GM23338 (cell line): ENCODE measurements around the gene SMOC2. TPM values are rescaled to one million over a fixed set of nuclear protein-coding genes. Genes with fewer than 3 reads are reported as not detected.

ENCODE experiments used
- ATAC-seq: fragments of 200-7000 bp; cut with Tn5 transposase; 3 replicates; pipeline ENCODE4 v1.9.1; 2020
- DNase-seq: peaks from one replicate; pipeline ENCODE4 v3.0.0-alpha.2; 2015; ENCODE audit warnings: low spot score
- H2AFZ ChIP-seq: fragments of 200-600 bp; sonication (generic); 2 replicates; pipeline ENCODE4 v1.8.0; 2016; ENCODE audit warnings: antibody characterized with exemption, mild to moderate bottlenecking, moderate library complexity
- H3F3A ChIP-seq: fragments of 200-600 bp; sonication (generic); replicated peaks from 2 replicates; pipeline ENCODE4 v1.8.0; 2017; ENCODE audit warnings: antibody characterized with exemption, mixed run types, low read depth
- H3K27ac ChIP-seq: fragments of 200-600 bp; sonication (generic); 2 replicates; pipeline ENCODE4 v1.6.1; 2016; ENCODE audit warnings: low read depth
- H3K27me3 ChIP-seq: fragments of 200-600 bp; sonication (generic); 2 replicates; pipeline ENCODE4 v1.8.0; 2016; ENCODE audit warnings: mild to moderate bottlenecking, mixed run types, moderate library complexity; ENCODE audit not compliant: insufficient read depth
- H3K36me3 ChIP-seq: fragments of 200-600 bp; sonication (generic); 2 replicates; pipeline ENCODE4 v1.8.0; 2016; ENCODE audit warnings: mild to moderate bottlenecking; ENCODE audit not compliant: insufficient read depth
- H3K4me1 ChIP-seq: fragments of 200-600 bp; sonication (generic); 2 replicates; pipeline ENCODE4 v1.8.0; 2016; ENCODE audit warnings: mild to moderate bottlenecking, moderate library complexity; ENCODE audit not compliant: insufficient read depth
- H3K4me2 ChIP-seq: fragments of 200-600 bp; sonication (generic); 2 replicates; pipeline ENCODE4 v1.7.1; 2017; ENCODE audit warnings: mixed run types
- H3K4me3 ChIP-seq: fragments of 200-600 bp; sonication (generic); 2 replicates; pipeline ENCODE4 v1.6.1; 2016; ENCODE audit warnings: mixed run types
- H3K79me2 ChIP-seq: fragments of 200-600 bp; sonication (generic); replicated peaks from 2 replicates; pipeline ENCODE4 v1.8.0; 2017; ENCODE audit warnings: mild to moderate bottlenecking; ENCODE audit not compliant: insufficient read depth
- H3K9me2 ChIP-seq: fragments of 200-600 bp; sonication (generic); 2 replicates; pipeline ENCODE4 v1.8.0; 2017; ENCODE audit not compliant: insufficient read depth
- H4K20me1 ChIP-seq: fragments of 200-600 bp; sonication (generic); replicated peaks from 2 replicates; pipeline ENCODE4 v1.8.0; 2017; ENCODE audit warnings: mild to moderate bottlenecking; ENCODE audit not compliant: insufficient read depth
- H3K27ac Mint-ChIP-seq: 2 replicates; pipeline ENCODE4 v1.8.0; 2020; ENCODE audit warnings: inconsistent platforms, mild to moderate bottlenecking, moderate library complexity, mixed read lengths
- H3K27me3 Mint-ChIP-seq: 3 replicates; pipeline ENCODE4 v1.8.0; 2022; ENCODE audit warnings: low read depth, mild to moderate bottlenecking, moderate library complexity, mixed read lengths, inconsistent platforms; ENCODE audit not compliant: insufficient read depth, poor library complexity
- H3K36me3 Mint-ChIP-seq: 3 replicates; pipeline ENCODE4 v1.8.0; 2021; ENCODE audit warnings: low read depth, mild to moderate bottlenecking, inconsistent platforms, moderate library complexity, mixed read lengths
- H3K4me1 Mint-ChIP-seq: 3 replicates; pipeline ENCODE4 v1.8.0; 2020; ENCODE audit warnings: mild to moderate bottlenecking, inconsistent platforms, mixed read lengths
- H3K4me3 Mint-ChIP-seq: 3 replicates; pipeline ENCODE4 v1.8.0; 2021; ENCODE audit warnings: moderate library complexity, mild to moderate bottlenecking, inconsistent platforms, mixed read lengths
- H3K9me3 Mint-ChIP-seq: 3 replicates; pipeline ENCODE4 v1.8.0; 2020; ENCODE audit warnings: moderate library complexity, mild to moderate bottlenecking, inconsistent platforms, mixed read lengths
- CREB1 ChIP-seq: fragments of 250-450 bp; sonication (Bioruptor Pico); IDR thresholded peaks from 2 replicates; pipeline ENCODE4 v1.5.0; 2020; ENCODE audit warnings: low read depth, mild to moderate bottlenecking, moderate library complexity
- EZH2 ChIP-seq: fragments of 200-600 bp; sonication (generic); IDR thresholded peaks from one replicate; pipeline ENCODE4 v1.8.0; 2017; ENCODE audit warnings: antibody characterized with exemption, mild to moderate bottlenecking, low read depth; ENCODE audit not compliant: unreplicated experiment
- JUNB ChIP-seq: IDR thresholded peaks from one replicate; pipeline ENCODE4 v1.6.1; 2016; ENCODE audit warnings: antibody characterized with exemption; ENCODE audit not compliant: unreplicated experiment
- NANOG ChIP-seq: IDR thresholded peaks from 2 replicates; pipeline ENCODE4 v1.6.1; 2016; ENCODE audit warnings: antibody characterized with exemption, borderline replicate concordance
- ZNF114 ChIP-seq: fragments of 250-450 bp; sonication (Bioruptor Pico); IDR thresholded peaks from 2 replicates; pipeline ENCODE4 v1.5.0; 2020; ENCODE audit warnings: mild to moderate bottlenecking, moderate library complexity
- polyA plus RNA-seq: library from polyadenylated mRNA; unstranded; fragments of >200 nt; fragmentation: Nextera tagmentation; extraction: Ambion mirVana; gene quantifications from 2 replicates; pipeline ENCODE4 v1.2.1, GENCODE V29; 2016
- total RNA-seq: library from RNA; depleted of rRNA; stranded (reverse); fragments of >200 nt; shearing (Covaris generic); gene quantifications from 2 replicates; pipeline ENCODE4 v1.2.3, GENCODE V29; 2014
- TF ChIP-seq, protein P1 (sequence below): IDR thresholded peaks from 2 replicates; pipeline ENCODE4 v1.6.1; 2016; ENCODE audit warnings: antibody characterized with exemption
- TF ChIP-seq, protein P2 (sequence below), 2 experiments: fragments of 200-600 bp in 1 of 2; sonication (generic) in 1 of 2; conservative IDR thresholded peaks; 2 replicates each; pipeline versions ENCODE4 v1.5.1 to v1.6.1; 2016 to 2017; ENCODE audit warnings: antibody characterized with exemption in 2 of 2, low read depth in 2 of 2, mild to moderate bottlenecking in 2 of 2, moderate library complexity in 1 of 2
- TF ChIP-seq, protein P3 (sequence below): fragments of 250-450 bp; sonication (Bioruptor Pico); IDR thresholded peaks from 2 replicates; pipeline ENCODE4 v1.5.0; 2020; ENCODE audit warnings: mild to moderate bottlenecking, moderate library complexity

Gene SMOC2
- total and polyA plus RNA-seq, 2 experiments from 2014 or later = 4.3 to 6.5 TPM

DNA sequence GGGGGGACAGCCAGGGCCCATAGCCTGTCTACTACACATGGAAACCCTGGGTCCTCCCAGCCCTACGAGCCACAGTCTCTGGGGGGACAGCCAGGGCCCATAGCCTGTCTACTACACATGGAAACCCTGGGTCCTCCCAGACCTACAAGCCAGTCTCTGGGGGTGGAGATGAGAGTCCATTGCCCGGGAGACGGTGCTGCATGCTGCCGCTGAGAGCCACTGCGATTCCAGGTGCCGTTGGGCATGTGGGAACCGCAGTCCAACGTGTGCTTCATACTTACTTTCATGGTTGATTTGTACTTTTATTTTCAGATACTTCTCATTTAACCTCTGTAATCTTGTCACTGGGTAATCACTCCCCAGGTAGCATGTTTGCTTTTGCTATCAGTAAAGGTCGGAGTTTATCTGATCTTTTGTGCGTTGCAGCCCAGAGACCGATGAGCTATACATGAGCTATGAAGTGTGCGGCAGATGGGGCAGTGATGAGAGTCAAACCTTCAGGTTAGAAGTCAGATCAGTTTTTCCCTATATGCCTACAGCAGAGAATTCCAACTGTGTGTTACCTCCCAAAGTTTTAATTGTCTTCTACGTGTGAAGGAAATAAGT, 58.2 kb downstream of the SMOC2 start (continued):
- TF ChIP-seq, protein P1, sequence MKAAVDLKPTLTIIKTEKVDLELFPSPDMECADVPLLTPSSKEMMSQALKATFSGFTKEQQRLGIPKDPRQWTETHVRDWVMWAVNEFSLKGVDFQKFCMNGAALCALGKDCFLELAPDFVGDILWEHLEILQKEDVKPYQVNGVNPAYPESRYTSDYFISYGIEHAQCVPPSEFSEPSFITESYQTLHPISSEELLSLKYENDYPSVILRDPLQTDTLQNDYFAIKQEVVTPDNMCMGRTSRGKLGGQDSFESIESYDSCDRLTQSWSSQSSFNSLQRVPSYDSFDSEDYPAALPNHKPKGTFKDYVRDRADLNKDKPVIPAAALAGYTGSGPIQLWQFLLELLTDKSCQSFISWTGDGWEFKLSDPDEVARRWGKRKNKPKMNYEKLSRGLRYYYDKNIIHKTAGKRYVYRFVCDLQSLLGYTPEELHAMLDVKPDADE = no peak
- TF ChIP-seq NANOG = no peak
- TF ChIP-seq EZH2 = no peak
- TF ChIP-seq, protein P2, sequence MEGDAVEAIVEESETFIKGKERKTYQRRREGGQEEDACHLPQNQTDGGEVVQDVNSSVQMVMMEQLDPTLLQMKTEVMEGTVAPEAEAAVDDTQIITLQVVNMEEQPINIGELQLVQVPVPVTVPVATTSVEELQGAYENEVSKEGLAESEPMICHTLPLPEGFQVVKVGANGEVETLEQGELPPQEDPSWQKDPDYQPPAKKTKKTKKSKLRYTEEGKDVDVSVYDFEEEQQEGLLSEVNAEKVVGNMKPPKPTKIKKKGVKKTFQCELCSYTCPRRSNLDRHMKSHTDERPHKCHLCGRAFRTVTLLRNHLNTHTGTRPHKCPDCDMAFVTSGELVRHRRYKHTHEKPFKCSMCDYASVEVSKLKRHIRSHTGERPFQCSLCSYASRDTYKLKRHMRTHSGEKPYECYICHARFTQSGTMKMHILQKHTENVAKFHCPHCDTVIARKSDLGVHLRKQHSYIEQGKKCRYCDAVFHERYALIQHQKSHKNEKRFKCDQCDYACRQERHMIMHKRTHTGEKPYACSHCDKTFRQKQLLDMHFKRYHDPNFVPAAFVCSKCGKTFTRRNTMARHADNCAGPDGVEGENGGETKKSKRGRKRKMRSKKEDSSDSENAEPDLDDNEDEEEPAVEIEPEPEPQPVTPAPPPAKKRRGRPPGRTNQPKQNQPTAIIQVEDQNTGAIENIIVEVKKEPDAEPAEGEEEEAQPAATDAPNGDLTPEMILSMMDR (conservative IDR thresholded peaks at IDR 0.05; ENCODE audit: low read depth in 2 of 2) = no peak

DNA sequence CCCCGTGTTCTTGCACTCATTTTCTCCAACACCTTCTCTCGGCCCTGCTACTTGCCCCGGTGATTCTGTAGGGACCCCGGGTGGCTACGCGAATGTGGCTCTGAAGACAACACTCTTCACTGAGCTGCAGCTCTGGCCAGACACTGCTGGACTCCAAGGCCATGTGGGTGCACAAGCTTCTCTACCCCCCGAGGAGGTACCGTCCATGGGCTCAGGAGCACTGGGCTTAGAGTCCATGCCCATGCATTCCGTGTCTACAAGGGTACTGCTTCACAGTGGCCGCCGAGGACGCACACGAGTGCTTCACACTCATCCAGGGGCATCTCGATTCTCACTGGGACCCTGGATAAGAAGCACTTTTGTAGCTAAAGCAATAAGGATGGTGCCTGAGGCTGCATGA, 59.5 kb downstream of the SMOC2 start:
- Histone ChIP-seq H3K79me2 (no peaks in the 10 kb centered on the region), H3K27ac (no peak overlapping the region), H3K36me3 (no peaks in the 10 kb centered on the region), H3K4me1 (peaks cover 4% of the 10 kb centered on the region; the same call in 1 of the 2 replicates), H3K4me3 (no peak overlapping the region), H3K9me2 (no peaks in the 10 kb centered on the region; the same call in 1 of the 2 replicates), H3K4me2 (no peak overlapping the region), H4K20me1 (no peaks in the 10 kb centered on the region), H3K27me3 (no peaks in the 10 kb centered on the region), H3F3A (no peaks in the 10 kb centered on the region), H2AFZ (no peak overlapping the region)
- Mint-ChIP-seq H3K4me3 (no peak overlapping the region), H3K36me3 (peaks cover 4% of the 10 kb centered on the region; the same call in 2 of the 3 replicates), H3K27ac (no peak overlapping the region), H3K9me3 (peaks cover 5% of the 10 kb centered on the region), H3K4me1 (peaks cover 12% of the 10 kb centered on the region), H3K27me3 (peaks cover 3% of the 10 kb centered on the region)
- DNase-seq = no peak
- ATAC-seq = no peak
- TF ChIP-seq, protein P1 = no peak
- no peak for TF ChIP-seq EZH2

DNA sequence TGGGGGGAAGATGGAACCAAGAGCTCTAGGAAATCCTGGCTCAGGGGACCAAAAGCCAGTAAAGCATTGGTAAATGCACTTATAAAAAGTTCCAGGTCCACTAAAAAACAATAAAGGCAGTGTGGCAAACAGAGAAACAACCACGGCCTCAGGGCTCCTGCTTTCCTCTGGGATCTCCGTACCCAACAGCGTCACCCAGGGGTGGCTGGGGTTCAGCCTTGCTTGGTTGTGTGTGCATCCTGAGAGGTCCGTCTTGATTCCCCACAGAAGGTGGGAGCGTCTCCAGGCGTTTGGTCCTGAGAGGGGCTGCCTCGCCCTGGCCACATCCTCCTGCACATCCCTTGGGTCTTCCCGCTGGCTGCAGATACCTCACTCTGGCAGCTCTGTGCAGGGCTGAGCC, 60.6 kb downstream of the SMOC2 start:
- Histone ChIP-seq H2AFZ (no peak overlapping the region), H3K9me2 (no peaks in the 10 kb centered on the region; the same call in 1 of the 2 replicates), H3K4me3 (no peak overlapping the region), H3F3A (no peaks in the 10 kb centered on the region), H3K27me3 (no peaks in the 10 kb centered on the region), H3K27ac (no peak overlapping the region), H3K36me3 (no peaks in the 10 kb centered on the region), H3K4me1 (peaks cover 9% of the 10 kb centered on the region), H3K4me2 (no peak overlapping the region), H3K79me2 (no peaks in the 10 kb centered on the region), H4K20me1 (no peaks in the 10 kb centered on the region)
- Mint-ChIP-seq H3K4me3 (no peak overlapping the region), H3K9me3 (peaks cover 5% of the 10 kb centered on the region), H3K4me1 (peaks cover 12% of the 10 kb centered on the region), H3K27me3 (no peaks in the 10 kb centered on the region), H3K27ac (no peak overlapping the region), H3K36me3 (peaks cover 4% of the 10 kb centered on the region; the same call in 2 of the 3 replicates)
- DNase-seq (no peak), ATAC-seq (no peak)
- TF ChIP-seq JUNB (no peak), ZNF114 (CRISPR knock-in tag) (no peak), CREB1 (no peak)
- TF ChIP-seq, protein P3, sequence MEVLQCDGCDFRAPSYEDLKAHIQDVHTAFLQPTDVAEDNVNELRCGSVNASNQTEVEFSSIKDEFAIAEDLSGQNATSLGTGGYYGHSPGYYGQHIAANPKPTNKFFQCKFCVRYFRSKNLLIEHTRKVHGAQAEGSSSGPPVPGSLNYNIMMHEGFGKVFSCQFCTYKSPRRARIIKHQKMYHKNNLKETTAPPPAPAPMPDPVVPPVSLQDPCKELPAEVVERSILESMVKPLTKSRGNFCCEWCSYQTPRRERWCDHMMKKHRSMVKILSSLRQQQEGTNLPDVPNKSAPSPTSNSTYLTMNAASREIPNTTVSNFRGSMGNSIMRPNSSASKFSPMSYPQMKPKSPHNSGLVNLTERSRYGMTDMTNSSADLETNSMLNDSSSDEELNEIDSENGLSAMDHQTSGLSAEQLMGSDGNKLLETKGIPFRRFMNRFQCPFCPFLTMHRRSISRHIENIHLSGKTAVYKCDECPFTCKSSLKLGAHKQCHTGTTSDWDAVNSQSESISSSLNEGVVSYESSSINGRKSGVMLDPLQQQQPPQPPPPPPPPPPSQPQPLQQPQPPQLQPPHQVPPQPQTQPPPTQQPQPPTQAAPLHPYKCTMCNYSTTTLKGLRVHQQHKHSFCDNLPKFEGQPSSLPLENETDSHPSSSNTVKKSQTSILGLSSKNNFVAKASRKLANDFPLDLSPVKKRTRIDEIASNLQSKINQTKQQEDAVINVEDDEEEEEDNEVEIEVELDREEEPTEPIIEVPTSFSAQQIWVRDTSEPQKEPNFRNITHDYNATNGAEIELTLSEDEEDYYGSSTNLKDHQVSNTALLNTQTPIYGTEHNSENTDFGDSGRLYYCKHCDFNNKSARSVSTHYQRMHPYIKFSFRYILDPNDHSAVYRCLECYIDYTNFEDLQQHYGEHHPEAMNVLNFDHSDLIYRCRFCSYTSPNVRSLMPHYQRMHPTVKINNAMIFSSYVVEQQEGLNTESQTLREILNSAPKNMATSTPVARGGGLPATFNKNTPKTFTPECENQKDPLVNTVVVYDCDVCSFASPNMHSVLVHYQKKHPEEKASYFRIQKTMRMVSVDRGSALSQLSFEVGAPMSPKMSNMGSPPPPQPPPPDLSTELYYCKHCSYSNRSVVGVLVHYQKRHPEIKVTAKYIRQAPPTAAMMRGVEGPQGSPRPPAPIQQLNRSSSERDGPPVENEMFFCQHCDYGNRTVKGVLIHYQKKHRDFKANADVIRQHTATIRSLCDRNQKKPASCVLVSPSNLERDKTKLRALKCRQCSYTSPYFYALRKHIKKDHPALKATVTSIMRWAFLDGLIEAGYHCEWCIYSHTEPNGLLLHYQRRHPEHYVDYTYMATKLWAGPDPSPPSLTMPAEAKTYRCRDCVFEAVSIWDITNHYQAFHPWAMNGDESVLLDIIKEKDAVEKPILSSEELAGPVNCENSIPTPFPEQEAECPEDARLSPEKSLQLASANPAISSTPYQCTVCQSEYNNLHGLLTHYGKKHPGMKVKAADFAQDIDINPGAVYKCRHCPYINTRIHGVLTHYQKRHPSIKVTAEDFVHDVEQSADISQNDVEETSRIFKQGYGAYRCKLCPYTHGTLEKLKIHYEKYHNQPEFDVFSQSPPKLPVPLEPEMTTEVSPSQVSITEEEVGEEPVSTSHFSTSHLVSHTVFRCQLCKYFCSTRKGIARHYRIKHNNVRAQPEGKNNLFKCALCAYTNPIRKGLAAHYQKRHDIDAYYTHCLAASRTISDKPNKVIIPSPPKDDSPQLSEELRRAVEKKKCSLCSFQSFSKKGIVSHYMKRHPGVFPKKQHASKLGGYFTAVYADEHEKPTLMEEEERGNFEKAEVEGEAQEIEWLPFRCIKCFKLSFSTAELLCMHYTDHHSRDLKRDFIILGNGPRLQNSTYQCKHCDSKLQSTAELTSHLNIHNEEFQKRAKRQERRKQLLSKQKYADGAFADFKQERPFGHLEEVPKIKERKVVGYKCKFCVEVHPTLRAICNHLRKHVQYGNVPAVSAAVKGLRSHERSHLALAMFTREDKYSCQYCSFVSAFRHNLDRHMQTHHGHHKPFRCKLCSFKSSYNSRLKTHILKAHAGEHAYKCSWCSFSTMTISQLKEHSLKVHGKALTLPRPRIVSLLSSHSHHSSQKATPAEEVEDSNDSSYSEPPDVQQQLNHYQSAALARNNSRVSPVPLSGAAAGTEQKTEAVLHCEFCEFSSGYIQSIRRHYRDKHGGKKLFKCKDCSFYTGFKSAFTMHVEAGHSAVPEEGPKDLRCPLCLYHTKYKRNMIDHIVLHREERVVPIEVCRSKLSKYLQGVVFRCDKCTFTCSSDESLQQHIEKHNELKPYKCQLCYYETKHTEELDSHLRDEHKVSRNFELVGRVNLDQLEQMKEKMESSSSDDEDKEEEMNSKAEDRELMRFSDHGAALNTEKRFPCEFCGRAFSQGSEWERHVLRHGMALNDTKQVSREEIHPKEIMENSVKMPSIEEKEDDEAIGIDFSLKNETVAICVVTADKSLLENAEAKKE (CRISPR knock-in tag) = no peak
